ENCODE data around the gene SMG9. TPM values are rescaled to one million over a fixed set of nuclear protein-coding genes. Genes with fewer than 3 reads are reported as not detected.

SMG9 gene
- total RNA-seq, 1 experiment from 2014 or later: 49.9 TPM

GRCh38 chr19:43784981-43785808 is 30.4 kb upstream of the SMG9 start:
- no TSS peak for BruUV-seq (replicated peaks)
- DNase-seq (ENCODE audit: low read depth, low spot score) (peak; percentile 80), ATAC-seq (peak; percentile 72)
- no peaks in the 10 kb centered on the region for H3K9me3 ChIP-seq (ENCODE audit: control insufficient read depth, insufficient read depth, low read depth, low read length)
- ChIA-PET POLR2A (no interaction called here), CTCF (interaction anchor here (0.7 to 1.5 kb wide), 2 partner anchors 30 to 40 kb away, joined by 3 to 5 read pairs; partner anchors contain the start of gene SMG9)
- H3K27me3 ChIP-seq (ENCODE audit: control insufficient read depth, insufficient read depth, low read length): no peaks in the 10 kb centered on the region
- peak overlapping the region; percentile 98 for H3K27ac ChIP-seq (ENCODE audit: low read length)
- no peaks in the 10 kb centered on the region; the same call in 1 of the 2 replicates for H3K36me3 ChIP-seq (ENCODE audit: control insufficient read depth, insufficient read depth, low read length)
- intact Hi-C loops (cut with micrococcal nuclease; ENCODE audit: unreplicated experiment) (no loop called here), in situ Hi-C loops (cut with HindIII; ENCODE audit: low pct_unique_long_range_greater_than_20kb, low sequenced_read_pairs) (no loop called here)
- H3K4me3 ChIP-seq (ENCODE audit: low read depth in 2 of 2, low read length in 2 of 2): no peak overlapping the region; a peak in 1 of 4 replicates
- TF ChIP-seq TCF7L2 (IDR thresholded peaks at IDR 0.05; ENCODE audit: low read depth, low read length): 0 out of 2 replicates have a peak, but pooled peaks have one; percentile 29
- TF ChIP-seq REST (IDR thresholded peaks at IDR 0.05; ENCODE audit: insufficient read depth in 1 of 2, low read depth in 2 of 2, low read length in 1 of 2): no peak; a peak in 1 of 4 replicates
- peak; percentile 97 for TF ChIP-seq CTCF (IDR thresholded peaks at IDR 0.05)
- TF ChIP-seq SIN3A (IDR thresholded peaks at IDR 0.05; ENCODE audit: borderline replicate concordance, insufficient read depth, low read depth, low read length): no peak
- TF ChIP-seq POLR2AphosphoS5 (IDR thresholded peaks at IDR 0.05; ENCODE audit: low read depth, low read length): peak; percentile 52; the same call in 1 of the 2 replicates
- peaks cover 39% of the 10 kb centered on the region for H3K4me1 ChIP-seq (ENCODE audit: control insufficient read depth, insufficient read depth, low read length)

GRCh38 chr19:43784241-43784980 is 29.6 kb upstream of the SMG9 start:
- DNase-seq (ENCODE audit: low read depth, low spot score) (no peak), ATAC-seq (peak; percentile 82)
- no peaks in the 10 kb centered on the region; the same call in 1 of the 2 replicates for H3K36me3 ChIP-seq (ENCODE audit: control insufficient read depth, insufficient read depth, low read length)
- POLR2A ChIA-PET: interaction anchor here (0.6 kb wide), 1 partner anchor 61 kb away, joined by 3 read pairs; no protein-coding TSS in a partner anchor
- H3K27ac ChIP-seq (ENCODE audit: low read length): peak overlapping the region; percentile 98
- CTCF ChIA-PET: interaction anchor here (0.7 to 1.5 kb wide), 2 partner anchors 30 to 39 kb away, joined by 3 to 5 read pairs; partner anchors contain the start of gene SMG9
- in situ Hi-C loops (cut with HindIII; ENCODE audit: low pct_unique_long_range_greater_than_20kb, low sequenced_read_pairs): no loop called here
- H3K27me3 ChIP-seq (ENCODE audit: control insufficient read depth, insufficient read depth, low read length): no peaks in the 10 kb centered on the region
- no TSS peak for BruUV-seq (replicated peaks)
- TF ChIP-seq REST (IDR thresholded peaks at IDR 0.05; ENCODE audit: insufficient read depth in 1 of 2, low read depth in 2 of 2, low read length in 1 of 2) (no peak), CTCF (IDR thresholded peaks at IDR 0.05) (no peak), POLR2AphosphoS5 (IDR thresholded peaks at IDR 0.05; ENCODE audit: low read depth, low read length) (no peak; the same call in 1 of the 2 replicates), SIN3A (IDR thresholded peaks at IDR 0.05; ENCODE audit: borderline replicate concordance, insufficient read depth, low read depth, low read length) (no peak), TCF7L2 (IDR thresholded peaks at IDR 0.05; ENCODE audit: low read depth, low read length) (no peak)
- intact Hi-C loops (cut with micrococcal nuclease; ENCODE audit: unreplicated experiment): no loop called here
- peaks cover 45% of the 10 kb centered on the region for H3K4me1 ChIP-seq (ENCODE audit: control insufficient read depth, insufficient read depth, low read length)
- no peaks in the 10 kb centered on the region for H3K9me3 ChIP-seq (ENCODE audit: control insufficient read depth, insufficient read depth, low read depth, low read length)
- H3K4me3 ChIP-seq (ENCODE audit: low read depth in 2 of 2, low read length in 2 of 2): peak overlapping the region; percentile 11 to 40; a peak in 3 of 4 replicates
